NCI-H2107 (cell line): ENCODE measurements around the gene PUS1.

Experiments
- DNase-seq: peaks from one replicate; lab custom pipeline; 2025; lab: John Stamatoyannopoulos, UW

Gene PUS1

DNA sequence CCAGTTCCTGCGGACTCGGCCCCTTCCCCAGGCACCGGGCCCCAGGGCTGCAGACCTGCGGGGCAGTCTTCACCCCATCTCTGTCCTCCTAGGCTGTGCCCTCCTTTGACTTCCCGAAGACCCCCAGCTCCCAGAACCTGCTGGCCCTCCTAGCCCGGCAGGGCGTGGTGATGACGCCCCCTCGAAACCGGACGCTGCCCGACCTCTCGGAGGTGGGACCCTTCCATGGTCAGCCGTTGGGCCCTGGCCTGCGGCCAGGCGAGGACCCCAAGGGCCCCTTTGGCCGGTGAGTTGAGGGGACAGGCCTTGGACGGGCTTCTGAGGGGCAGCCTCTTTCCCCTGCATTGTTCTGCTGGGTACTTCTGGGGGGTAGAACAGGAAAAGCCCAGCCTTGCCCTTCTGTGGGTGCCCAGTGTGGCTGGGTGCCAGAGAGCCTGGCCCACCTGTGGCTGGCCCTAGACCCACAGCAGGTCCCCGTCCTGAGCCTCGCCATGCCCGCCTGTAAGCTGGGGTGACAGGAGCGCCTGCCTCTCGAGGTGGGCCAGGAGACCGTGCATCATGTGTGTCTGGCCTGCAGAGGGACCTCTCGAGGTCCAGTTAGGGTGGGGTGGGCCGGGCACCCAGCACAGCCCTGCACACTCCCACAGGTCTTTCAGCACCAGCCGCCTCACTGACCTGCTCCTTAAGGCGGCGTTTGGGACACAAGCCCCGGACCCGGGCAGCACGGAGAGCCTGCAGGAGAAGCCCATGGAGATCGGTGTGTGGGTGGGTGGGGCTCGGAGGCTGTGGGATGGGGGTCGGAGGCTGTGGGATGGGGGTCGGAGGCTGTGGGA, 12.6 kb upstream of the PUS1 start:
- no peak for DNase-seq

GRCh38 chr12:131917139-131917710, 11.9 kb upstream of the PUS1 start:
- no peak for DNase-seq

DNA sequence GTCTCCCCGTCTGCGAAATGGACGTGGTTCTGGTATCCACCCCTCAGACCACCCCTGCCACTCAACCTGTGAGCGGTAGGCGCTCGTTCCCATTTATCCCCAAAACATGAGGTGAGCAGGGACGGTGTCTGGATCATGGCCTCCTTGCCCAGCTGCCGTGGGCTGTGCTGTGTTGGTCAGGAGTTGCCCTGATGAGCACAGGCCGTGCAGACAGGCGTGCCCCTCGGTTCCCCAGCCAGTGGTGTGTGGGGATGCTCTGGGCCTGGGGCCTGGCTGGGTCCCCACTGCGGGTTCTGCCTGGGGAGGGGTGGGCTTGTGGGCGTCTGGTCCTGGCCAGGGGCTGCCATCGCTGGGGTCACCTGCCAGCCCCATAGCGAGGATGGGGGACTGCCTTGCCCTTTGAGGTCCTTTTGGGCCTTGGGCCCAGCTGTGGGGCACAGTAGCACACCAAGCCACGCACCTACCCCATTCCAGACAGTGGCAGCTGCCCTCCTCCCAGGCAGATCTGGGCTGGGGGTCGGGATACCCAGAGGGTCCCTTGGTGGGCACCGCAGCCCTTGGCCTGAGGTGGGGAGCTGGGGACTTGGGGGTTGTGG, 11.3 kb upstream of the PUS1 start:
- no peak for DNase-seq

DNA sequence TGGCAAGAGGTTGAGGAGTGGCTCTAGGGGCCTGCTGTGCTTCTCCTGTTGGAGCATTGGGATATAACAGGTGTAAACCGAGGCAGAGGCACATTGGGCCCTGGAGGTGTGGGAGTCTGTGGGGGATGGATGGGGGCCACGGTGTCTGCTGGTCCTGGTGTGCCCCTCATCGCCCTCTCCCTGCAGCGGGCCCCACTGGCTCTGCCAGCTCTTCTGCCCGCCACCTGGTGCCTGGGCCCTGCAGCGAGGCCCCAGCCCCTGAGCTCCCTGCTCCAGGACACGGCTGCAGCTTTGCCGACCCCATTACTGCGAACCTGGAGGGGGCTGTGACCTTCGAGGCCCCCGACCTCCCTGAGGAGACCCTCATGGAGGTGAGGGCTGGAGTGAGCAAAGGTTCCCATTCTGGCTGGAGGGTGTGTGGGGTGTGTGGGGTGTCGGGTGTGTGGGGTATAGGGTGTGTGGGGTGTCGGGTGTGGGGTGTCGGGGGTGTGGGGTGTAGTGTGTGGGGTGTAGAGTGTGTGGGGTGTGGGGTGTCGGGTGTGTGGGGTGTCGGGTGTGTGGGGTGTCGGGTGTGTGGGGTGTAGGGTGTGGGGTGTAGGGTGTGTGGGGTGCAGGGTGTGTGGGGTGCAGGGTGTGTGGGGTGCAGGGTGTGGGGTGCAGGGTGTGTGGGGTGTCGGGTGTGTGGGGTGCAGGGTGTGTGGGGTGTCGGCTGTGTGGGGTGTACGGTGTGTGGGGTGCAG, 10.6 kb upstream of the PUS1 start:
- no peak for DNase-seq

- no peak for DNase-seq
These were observed 10.1 kb upstream of the PUS1 start for GRCh38 chr12:131919051-131919347.

DNA sequence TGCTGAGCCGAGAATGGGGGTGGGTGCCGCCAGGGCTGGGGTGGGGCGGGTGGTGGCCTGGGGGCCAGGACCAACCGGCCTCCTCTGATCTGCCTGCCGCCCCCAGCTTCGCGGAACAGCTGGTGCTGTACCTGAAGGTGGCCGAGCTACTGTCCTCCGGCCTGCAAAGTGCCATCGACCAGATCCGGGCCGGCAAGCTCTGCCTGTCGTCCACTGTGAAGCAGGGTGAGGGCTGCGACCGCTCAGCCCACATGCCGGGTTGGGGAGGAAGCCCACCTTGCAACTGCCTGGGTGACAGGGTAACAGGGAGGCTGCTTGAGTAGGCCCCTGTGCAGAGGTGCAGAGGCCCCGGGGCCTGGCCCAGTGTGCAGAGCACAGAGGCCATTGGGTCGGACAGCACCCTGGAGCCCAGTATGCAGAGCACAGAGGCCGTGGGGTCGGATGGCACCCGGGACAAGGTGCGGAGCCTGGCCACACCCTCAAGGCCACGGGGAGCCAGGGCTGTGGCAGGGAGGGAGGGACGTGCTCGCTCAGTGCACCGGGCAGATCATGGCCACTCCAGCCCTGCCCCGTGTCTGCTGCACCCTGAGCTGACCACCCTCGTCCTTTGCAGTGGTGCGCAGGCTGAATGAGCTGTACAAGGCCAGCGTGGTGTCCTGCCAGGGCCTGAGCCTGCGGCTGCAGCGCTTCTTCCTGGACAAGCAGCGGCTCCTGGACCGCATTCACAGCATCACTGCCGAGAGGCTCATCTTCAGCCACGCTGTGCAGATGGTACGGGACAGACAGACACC, 9.5 kb upstream of the PUS1 start:
- no peak for DNase-seq

DNA sequence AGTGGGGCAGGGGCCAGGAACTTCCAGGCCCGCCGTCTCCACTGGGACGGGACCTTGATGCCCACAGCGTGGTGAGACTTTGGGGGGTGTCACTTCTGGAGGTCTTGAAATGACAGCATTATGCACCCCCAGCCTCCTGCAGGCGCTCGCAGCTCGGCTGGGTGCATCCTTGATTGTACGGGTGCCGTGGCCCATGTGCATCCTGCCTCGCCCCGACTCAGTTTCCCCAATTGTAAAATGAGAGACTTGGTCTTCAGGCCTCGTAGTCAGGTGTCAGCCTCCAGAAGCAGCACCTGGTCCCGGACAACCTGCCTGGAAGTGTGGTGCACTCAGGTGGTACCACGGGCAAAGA, 8.9 kb upstream of the PUS1 start:
- no peak for DNase-seq

- DNase-seq = no peak
These were observed 7.9 kb upstream of the PUS1 start for GRCh38 chr12:131920902-131921840.

DNA sequence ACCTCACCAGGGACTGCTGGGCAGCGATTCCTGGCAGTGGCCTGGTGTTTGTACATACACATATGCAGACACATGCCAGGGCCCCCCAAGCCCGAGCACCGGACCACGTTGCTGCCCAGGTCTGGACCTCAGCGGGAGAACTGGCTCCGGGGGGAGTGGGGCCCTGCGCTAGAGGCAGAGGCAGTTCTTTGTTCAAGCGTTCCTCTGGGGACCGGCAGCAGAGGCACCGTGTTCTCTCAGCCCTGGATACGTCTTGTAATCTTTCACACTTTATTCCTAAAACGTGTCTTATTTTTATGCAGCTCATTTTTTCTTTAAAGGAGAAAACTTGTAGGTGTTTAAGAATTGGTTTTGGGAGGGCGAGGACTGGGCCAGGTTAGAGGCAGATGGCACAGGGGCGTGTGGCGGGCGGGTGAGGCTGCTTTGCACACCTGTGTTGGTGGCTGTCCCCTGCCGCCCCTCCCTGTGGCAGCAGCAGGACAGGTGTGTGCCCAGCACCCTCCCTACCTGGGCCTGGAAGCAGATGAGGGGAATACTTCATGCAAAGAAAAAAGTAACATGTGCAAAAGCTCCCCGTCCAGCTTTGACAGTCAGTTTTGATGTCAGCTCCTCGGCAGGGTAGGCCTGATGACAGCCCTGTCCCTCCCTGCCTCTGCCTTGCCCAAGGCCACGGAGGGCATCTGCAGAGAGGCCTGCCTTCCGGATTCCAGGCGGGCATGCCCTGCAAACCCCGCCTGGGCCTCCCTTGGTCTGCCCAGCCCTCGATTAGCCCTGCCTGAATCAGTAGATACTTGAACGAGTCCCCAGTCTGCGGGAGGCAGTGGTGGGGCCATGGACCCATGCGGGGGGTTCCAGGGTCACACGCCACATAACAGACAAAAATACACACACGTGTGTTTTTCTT, 7.0 kb upstream of the PUS1 start:
- no peak for DNase-seq

- no peak for DNase-seq
These were observed 6.3 kb upstream of the PUS1 start for GRCh38 chr12:131922772-131923171.

DNA sequence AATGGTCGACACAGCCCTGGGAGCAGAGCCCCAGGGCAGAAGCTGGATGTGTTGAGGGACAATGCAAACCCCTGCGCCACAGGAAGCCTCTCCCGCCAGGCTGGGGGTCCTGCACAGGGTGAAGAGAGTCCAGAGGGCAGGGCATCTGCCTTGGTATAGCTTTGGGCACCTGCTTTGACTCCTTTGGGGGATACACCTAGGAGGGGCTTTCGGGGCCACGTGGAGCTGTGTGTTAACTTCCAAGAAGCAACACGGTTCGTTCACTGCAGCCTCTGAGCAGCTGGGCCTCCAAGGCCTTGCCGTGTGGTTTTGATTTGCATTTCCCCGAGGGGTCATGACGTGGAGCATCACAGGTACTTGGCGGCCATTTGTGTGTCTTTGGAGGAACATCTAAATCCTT, 5.8 kb upstream of the PUS1 start:
- no peak for DNase-seq

GRCh38 chr12:131927110-131928079, 1.7 kb upstream of the PUS1 start:
- DNase-seq = no peak

GRCh38 chr12:131928080-131928710, 881 bp upstream of the PUS1 start:
- no peak for DNase-seq

- DNase-seq = no peak
These were observed 743 bp downstream of the PUS1 start for GRCh38 chr12:131929581-131930456.

- no peak for DNase-seq
These were observed 1.4 kb downstream of the PUS1 start for GRCh38 chr12:131930510-131930909.

- no peak for DNase-seq
These were observed 4.3 kb downstream of the PUS1 start for GRCh38 chr12:131933387-131933786.

DNA sequence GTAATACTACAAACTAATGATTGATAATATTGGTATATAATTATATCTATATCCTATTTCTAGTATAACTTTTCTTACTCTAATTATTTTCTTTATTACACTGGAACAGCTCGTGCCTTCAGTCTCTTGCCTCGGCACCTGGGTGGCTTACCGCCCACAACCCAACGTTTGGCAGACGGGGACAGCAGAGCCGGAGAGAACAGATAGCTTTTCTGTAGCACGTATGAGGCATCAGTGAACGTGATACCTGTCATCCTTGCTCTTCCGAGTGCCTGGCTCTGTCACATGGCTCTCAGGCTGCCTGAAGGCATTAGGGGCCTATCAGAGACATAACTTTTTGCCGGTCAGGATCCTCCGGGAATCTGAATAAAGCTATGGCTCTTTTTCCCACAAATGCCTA, 5.5 kb downstream of the PUS1 start:
- no peak for DNase-seq
